BLaER1 (cell line): ENCODE measurements around the gene JCAD.
A peak's percentile ranks its signal among the peaks of the same experiment; 100 is the strongest.

Experiments used
- H3K27ac ChIP-seq: shearing (Covaris generic); formaldehyde crosslinking; 2 replicates; pipeline ENCODE4 v1.8.1; 2022
- H3K27me3 ChIP-seq: shearing (Covaris generic); formaldehyde crosslinking; 2 replicates; pipeline ENCODE4 v1.8.1; 2022
- H3K36me3 ChIP-seq: shearing (Covaris generic); formaldehyde crosslinking; 2 replicates; pipeline ENCODE4 v1.8.1; 2022
- H3K4me1 ChIP-seq: shearing (Covaris generic); formaldehyde crosslinking; 2 replicates; pipeline ENCODE4 v1.8.1; 2022
- H3K4me2 ChIP-seq: shearing (Covaris generic); formaldehyde crosslinking; 2 replicates; pipeline ENCODE4 v1.8.1; 2022
- H3K4me3 ChIP-seq: shearing (Covaris generic); formaldehyde crosslinking; 2 replicates; pipeline ENCODE4 v1.8.1; 2022
- H3K9ac ChIP-seq: shearing (Covaris generic); formaldehyde crosslinking; 2 replicates; pipeline ENCODE4 v1.8.1; 2022
- H3K9me3 ChIP-seq: shearing (Covaris generic); formaldehyde crosslinking; 2 replicates; pipeline ENCODE4 v1.8.1; 2022
- H4K20me1 ChIP-seq: shearing (Covaris generic); formaldehyde crosslinking; 2 replicates; pipeline ENCODE4 v1.8.1; 2022
- Cebpa-rat ChIP-seq: shearing (Covaris generic); IDR thresholded peaks from 2 replicates; pipeline ENCODE4 v1.8.1; 2022

The JCAD gene

DNA sequence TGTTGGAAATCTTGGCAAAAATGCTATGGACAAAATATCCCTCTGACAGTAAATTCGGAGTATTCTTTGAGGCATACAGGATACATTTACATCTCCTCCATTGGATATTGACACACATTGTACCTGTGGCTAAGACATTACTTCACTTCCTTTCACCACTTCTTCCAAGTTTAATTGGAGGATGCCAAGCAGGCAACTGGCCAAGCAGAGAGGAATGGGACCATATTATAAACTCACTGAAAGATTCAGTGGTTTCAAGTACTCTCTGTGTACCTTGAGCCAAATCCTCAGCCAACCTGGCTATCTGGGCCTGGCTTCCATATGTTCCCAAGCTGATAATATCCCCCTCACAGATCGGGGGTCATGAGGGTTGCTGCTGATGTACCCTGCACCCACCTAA is 14.7 kb upstream of the JCAD start:
- no peaks in the 10 kb centered on the region for H3K4me1 ChIP-seq
- no peak overlapping the region for H3K9ac ChIP-seq
- H3K27me3 ChIP-seq, result no peaks in the 10 kb centered on the region
- H3K4me3 ChIP-seq, result no peak overlapping the region
- no peaks in the 10 kb centered on the region for H3K9me3 ChIP-seq
- H3K27ac ChIP-seq, result no peak overlapping the region
- H4K20me1 ChIP-seq, result no peaks in the 10 kb centered on the region
- TF ChIP-seq Cebpa-rat, result no peak
- no peak overlapping the region for H3K4me2 ChIP-seq
- H3K36me3 ChIP-seq, result no peaks in the 10 kb centered on the region

DNA sequence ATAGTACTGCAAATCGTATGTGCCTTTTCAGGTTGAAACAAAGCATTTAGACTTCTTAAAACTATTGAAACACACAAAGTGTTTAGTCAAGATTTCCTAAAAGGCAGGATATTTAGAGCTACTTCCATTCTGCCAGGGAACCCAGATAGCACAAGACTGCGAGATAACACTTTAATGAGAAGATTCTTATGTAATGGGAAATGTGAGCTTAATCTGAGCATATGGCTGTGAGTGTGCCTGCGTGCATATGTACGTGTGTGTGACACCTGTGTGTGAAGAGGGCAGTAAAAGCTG is 14.3 kb upstream of the JCAD start:
- no peak overlapping the region for H3K27ac ChIP-seq
- no peak for TF ChIP-seq Cebpa-rat
- no peaks in the 10 kb centered on the region for H3K27me3 ChIP-seq
- no peak overlapping the region for H3K9ac ChIP-seq
- no peaks in the 10 kb centered on the region for H4K20me1 ChIP-seq
- H3K4me2 ChIP-seq, result no peak overlapping the region
- no peaks in the 10 kb centered on the region for H3K9me3 ChIP-seq
- no peaks in the 10 kb centered on the region for H3K4me1 ChIP-seq
- H3K4me3 ChIP-seq, result no peak overlapping the region
- H3K36me3 ChIP-seq, result no peaks in the 10 kb centered on the region

DNA sequence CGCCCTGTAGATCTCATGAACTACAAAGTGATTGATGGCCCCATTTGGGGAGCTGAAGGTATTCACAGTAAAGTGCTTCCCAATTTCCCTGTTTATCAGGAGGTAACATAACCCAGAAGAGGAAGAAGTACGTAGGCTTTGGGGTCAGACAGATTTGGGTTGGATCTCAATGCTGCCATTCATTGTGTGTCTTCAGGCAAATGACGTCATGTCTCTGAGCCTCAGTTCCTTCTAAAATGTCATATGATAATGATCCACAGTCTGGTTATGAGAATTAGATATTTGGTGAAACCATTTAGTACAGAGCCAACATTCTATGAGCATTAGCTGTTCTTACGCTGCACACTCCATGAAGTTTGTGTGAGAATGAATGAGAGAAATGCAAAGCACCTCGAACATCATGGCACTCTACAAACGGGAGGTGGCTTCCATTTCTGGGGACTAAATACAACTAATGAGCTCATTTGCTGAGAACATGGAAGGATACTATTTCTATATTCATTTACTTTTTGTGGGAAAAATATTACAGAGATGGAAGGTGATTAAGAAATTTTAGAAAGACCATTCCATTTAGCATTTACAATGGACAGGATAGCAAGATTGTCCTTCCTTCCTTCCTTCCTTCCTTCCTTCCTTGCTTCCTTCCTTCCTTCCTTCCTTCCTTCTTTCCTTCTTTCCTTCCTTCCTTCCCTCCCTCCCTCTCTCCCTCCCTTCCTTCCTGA is 13.8 kb upstream of the JCAD start:
- no peaks in the 10 kb centered on the region for H3K4me1 ChIP-seq
- no peaks in the 10 kb centered on the region for H3K27me3 ChIP-seq
- no peak overlapping the region for H3K27ac ChIP-seq

DNA sequence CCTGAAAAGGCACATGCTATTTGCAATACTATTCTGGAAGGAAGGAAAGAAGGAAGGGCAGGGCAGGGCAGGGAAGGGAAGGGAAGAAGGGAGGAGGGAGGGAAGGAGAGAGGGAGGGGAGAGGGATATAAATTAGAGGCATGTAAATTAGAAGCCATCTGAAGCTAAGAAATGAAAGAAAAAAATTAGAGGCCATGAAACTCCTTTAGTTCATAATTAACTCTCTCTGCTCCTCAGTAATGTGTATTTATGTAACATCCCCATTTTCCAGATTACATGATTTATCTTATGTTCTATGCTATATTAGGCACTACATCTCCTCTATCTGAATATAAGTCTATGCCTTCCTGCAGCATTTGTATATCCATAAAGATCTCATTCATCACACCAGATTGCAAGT is 12.7 kb upstream of the JCAD start:
- H4K20me1 ChIP-seq, result no peaks in the 10 kb centered on the region
- no peaks in the 10 kb centered on the region for H3K27me3 ChIP-seq
- no peak overlapping the region for H3K4me2 ChIP-seq
- H3K4me3 ChIP-seq, result no peak overlapping the region
- no peaks in the 10 kb centered on the region for H3K9me3 ChIP-seq
- H3K4me1 ChIP-seq, result no peaks in the 10 kb centered on the region
- H3K27ac ChIP-seq, result no peak overlapping the region
- TF ChIP-seq Cebpa-rat, result no peak
- H3K9ac ChIP-seq, result no peak overlapping the region
- H3K36me3 ChIP-seq, result no peaks in the 10 kb centered on the region

More for the DNA sequence above, 13.8 kb upstream of the JCAD start:
- H3K36me3 ChIP-seq, result no peaks in the 10 kb centered on the region
- H4K20me1 ChIP-seq, result no peaks in the 10 kb centered on the region
- H3K4me3 ChIP-seq, result no peak overlapping the region
- TF ChIP-seq Cebpa-rat, result no peak
- H3K4me2 ChIP-seq, result no peak overlapping the region
- H3K9me3 ChIP-seq, result no peaks in the 10 kb centered on the region
- H3K9ac ChIP-seq, result no peak overlapping the region

DNA sequence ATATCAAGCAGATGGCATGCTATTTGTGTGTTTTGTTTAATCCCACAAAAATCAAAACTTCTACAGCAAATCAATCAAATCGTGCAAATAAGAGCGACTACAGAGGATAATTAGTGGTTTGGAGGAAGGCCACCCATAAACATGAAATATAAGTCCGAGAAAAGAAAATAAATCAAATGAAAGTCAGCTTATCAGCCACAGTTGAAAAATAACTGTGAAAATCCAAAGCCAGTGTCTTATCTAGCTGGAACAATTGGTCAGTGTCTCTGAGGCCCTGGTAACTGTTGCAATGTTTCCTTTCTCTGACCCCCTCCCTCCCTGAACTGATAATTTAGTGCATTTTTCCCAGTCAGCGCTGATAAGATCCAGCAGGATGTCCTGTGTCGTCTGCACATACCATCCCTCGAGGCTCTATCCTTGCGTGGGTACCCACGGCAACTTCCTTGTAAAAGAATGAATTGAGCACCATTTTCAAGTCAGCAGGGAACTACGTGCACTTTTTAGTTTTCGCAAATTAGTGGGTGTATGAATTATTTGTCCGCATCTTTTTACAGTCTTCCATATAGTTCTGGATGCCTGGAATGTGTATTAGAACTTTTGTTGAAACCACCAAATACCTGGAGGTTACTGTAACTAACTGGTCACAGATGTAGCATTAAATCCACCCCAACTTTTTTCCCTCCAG is 10.8 kb upstream of the JCAD start:
- H3K4me2 ChIP-seq, result no peak overlapping the region
- no peak overlapping the region for H3K4me3 ChIP-seq
- no peak overlapping the region for H3K27ac ChIP-seq
- no peaks in the 10 kb centered on the region for H3K27me3 ChIP-seq
- H3K9me3 ChIP-seq, result no peaks in the 10 kb centered on the region
- no peak overlapping the region for H3K9ac ChIP-seq
- no peaks in the 10 kb centered on the region for H3K4me1 ChIP-seq
- no peak for TF ChIP-seq Cebpa-rat
- H3K36me3 ChIP-seq, result no peaks in the 10 kb centered on the region
- H4K20me1 ChIP-seq, result no peaks in the 10 kb centered on the region

DNA sequence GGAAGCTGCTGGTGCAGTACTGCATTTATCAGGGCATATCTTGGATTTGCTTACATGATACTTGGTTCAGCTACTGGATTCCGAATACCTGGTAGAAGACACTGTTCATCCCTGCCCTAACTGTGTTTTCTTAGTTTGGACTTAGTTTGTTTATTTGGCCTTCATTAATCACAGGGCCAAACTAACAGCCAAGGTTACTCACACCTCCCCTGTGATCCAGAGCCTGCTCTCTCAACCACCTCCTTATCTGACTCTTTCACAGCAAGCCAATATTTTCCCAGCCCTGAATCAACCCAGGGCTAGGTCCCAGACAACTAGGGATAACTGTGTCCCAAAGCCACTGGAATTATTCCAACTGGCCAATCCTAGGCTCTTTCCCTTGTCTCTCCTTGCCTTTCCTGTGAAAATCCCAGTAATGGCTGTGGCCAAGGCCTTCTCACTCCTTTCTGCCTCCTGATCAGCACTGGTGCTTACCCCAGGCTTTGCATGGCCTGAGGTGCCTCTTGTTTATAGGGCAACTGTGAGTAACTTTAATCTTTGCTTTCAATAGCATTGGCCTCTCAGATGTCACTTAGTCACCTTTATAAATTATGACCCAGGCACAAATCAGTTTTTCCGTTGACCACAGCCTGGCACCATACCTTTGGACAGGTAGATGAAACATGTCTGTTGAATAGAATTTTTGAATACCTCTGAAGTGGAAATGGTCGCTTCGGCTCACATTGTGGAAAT is 9.3 kb upstream of the JCAD start:
- no peak overlapping the region for H3K4me2 ChIP-seq
- no peaks in the 10 kb centered on the region for H3K36me3 ChIP-seq
- no peak for TF ChIP-seq Cebpa-rat
- H3K4me3 ChIP-seq, result no peak overlapping the region
- no peaks in the 10 kb centered on the region for H4K20me1 ChIP-seq
- H3K4me1 ChIP-seq, result no peaks in the 10 kb centered on the region
- no peak overlapping the region for H3K27ac ChIP-seq
- no peaks in the 10 kb centered on the region for H3K9me3 ChIP-seq
- H3K9ac ChIP-seq, result no peak overlapping the region
- no peaks in the 10 kb centered on the region for H3K27me3 ChIP-seq

DNA sequence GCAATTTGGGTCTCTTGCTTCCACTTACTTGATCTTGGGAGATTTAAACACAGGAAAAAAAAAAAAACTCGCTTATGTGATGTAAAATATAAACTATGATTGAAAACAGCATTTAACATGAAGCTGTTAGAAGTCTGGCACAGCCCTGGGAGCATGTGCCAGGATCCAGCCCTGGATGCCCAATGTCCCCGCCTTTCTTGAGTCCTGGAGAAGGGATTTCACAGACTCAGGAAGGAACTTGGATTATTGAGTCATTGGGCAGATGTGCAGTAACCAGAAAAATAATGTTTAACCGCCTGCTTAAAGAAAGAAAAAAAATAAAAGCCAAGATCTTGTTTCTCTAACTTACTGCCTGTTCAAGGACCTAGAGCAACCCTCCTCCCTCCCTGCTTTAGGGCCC is 3.7 kb upstream of the JCAD start:
- no peak overlapping the region for H3K4me3 ChIP-seq
- peaks cover 13% of the 10 kb centered on the region for H3K4me1 ChIP-seq
- H3K27ac ChIP-seq, result no peak overlapping the region
- no peaks in the 10 kb centered on the region for H4K20me1 ChIP-seq
- no peaks in the 10 kb centered on the region for H3K9me3 ChIP-seq
- H3K27me3 ChIP-seq, result peaks cover 12% of the 10 kb centered on the region
- H3K4me2 ChIP-seq, result no peak overlapping the region
- no peak for TF ChIP-seq Cebpa-rat
- H3K36me3 ChIP-seq, result no peaks in the 10 kb centered on the region
- no peak overlapping the region for H3K9ac ChIP-seq

DNA sequence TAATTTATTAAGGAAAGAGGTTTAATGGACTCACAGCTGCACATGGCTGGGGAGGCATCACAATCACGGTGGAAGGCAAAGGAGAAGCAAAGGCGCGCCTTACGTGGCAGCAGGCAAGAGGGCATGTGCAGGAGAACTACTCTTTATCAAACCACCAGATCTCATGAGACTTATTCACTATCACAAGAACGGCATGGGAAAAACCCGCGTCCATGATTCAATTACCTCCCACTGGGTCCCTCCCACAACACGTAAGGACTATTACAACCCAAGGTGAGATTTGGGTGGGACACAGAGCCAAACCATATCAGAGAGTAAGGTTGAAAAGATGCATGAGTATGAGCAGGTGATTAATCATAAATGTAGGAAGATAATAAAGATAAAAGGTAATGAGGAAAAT is 3.2 kb upstream of the JCAD start:
- Histone ChIP-seq H3K27ac (no peak overlapping the region), H3K4me2 (no peak overlapping the region), H3K4me1 (peaks cover 13% of the 10 kb centered on the region), H3K27me3 (peaks cover 17% of the 10 kb centered on the region), H3K9me3 (no peaks in the 10 kb centered on the region), H3K36me3 (no peaks in the 10 kb centered on the region), H3K4me3 (no peak overlapping the region), H3K9ac (no peak overlapping the region), H4K20me1 (no peaks in the 10 kb centered on the region)
- no peak for TF ChIP-seq Cebpa-rat

DNA sequence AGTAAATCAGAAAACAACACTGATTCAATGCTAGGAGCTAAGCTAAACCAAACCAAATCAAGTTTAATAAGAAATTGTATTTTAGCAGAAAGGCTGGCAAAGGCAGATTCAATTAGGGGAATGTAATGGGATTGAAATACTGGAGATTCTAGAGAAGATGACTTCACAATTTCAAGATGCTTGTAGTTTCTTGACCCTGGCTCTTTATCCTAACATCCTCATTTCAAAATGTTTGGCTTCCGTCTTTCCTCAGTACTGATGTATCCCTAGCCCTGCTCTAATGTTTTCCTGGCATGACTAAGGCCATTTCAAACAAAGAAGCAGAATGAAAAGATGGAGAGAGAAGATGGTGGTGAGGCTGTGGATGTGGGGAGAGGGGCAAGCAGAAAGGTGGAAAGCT is 2.7 kb upstream of the JCAD start:
- no peaks in the 10 kb centered on the region for H4K20me1 ChIP-seq
- no peaks in the 10 kb centered on the region for H3K36me3 ChIP-seq
- no peak overlapping the region for H3K27ac ChIP-seq
- no peak for TF ChIP-seq Cebpa-rat
- no peak overlapping the region for H3K4me3 ChIP-seq
- peaks cover 13% of the 10 kb centered on the region for H3K4me1 ChIP-seq
- H3K27me3 ChIP-seq, result peaks cover 20% of the 10 kb centered on the region
- no peaks in the 10 kb centered on the region for H3K9me3 ChIP-seq
- no peak overlapping the region for H3K9ac ChIP-seq
- no peak overlapping the region for H3K4me2 ChIP-seq

DNA sequence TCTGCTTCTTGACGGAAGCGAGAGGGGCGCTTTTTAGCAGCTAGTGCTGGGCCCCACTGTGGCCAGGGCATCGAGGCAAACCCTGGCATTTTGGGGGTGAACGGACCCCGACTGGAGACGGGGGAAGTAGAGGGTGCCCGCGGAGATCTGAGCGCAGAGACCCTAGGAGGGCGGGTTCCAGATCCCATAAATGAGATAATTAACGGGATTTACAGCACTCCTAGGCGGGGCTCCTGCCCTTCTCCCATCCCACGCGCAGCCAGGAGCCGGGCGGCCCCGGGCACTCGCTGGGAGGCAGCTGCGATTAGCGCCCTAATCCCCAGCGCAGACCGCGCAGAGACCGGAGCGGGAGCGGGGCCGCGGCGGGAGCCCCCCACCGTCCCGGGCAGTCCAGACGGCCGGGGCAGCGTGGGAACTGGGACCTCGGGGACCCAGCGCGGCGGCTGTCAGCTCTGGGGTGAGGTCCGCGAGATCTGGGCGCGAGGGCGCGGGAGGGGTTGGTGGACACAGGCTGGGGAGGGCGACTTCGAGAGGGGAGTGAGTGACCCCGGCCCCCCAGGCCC is 735 bp downstream of the JCAD start:
- Histone ChIP-seq H3K27ac (peak overlapping the region; percentile 48; the same call in 1 of the 2 replicates), H3K36me3 (no peaks in the 10 kb centered on the region), H3K9ac (peak overlapping the region; percentile 70), H3K4me1 (peaks cover 13% of the 10 kb centered on the region), H3K4me2 (peak overlapping the region; percentile 95), H3K9me3 (no peaks in the 10 kb centered on the region), H3K4me3 (peak overlapping the region; percentile 77), H3K27me3 (peaks cover 20% of the 10 kb centered on the region), H4K20me1 (no peaks in the 10 kb centered on the region)
- TF ChIP-seq Cebpa-rat, result no peak
